Measurements from ENCODE around the gene DLGAP1. TPM values are rescaled to one million over a fixed set of nuclear protein-coding genes. Genes with fewer than 3 reads are reported as not detected.

Gene DLGAP1
- total and polyA plus RNA-seq, 2 donors (not counting 1 experiment from before 2014, with no cell fraction given) = 0.07 to 0.61 TPM

DNA sequence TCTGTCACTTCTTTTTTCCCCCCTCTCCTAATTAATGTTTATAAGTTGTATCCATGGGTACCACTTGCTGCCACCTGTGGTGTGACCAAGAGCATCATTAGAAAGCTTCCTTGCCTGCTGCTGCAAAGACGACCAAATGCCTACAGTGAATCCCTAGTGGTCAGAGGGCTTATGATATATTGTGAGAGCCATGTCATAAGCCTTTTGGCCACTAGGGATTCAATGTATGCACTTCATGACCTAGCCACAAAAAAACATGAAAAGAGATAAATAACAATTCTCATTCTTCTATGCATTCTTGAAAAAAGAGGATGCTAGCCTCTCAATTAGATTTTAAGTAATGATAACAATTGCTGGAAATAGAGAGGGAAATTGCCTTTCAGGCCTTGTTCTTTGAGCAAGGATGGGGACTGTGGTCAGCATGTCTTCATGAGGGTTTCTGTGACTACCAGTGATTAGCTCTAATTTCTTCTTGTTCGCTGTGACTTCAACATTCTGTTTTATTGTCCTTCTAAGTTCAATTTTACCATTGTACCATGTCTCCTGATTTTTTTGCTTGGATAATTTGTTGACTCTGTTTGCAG, 569.8 kb downstream of the DLGAP1 start:
- Histone ChIP-seq H3K36me3 (replicated peaks in 1 of 2; ENCODE audit: control extremely low read depth in 1 of 2, control insufficient read depth in 1 of 2, extremely low read depth in 1 of 2, insufficient read depth in 2 of 2, low read length in 1 of 2) (no peaks in the 10 kb centered on the region), H3K9ac (ENCODE audit: low read length) (no peak overlapping the region), H3K27ac (ENCODE audit: low read length in 2 of 2) (no peak overlapping the region), H3K9me3 (ENCODE audit: control extremely low read depth in 1 of 3, control insufficient read depth in 2 of 3, insufficient read depth in 1 of 3, low read length in 2 of 3) (no peaks in the 10 kb centered on the region), H3K4me2 (replicated peaks; ENCODE audit: low read depth, low read length, poor library complexity, severe bottlenecking) (no peak overlapping the region), H2AFZ (ENCODE audit: insufficient read depth, low read depth, low read length, poor library complexity, severe bottlenecking) (no peak overlapping the region), H3K4me1 (ENCODE audit: control insufficient read depth in 2 of 2, insufficient read depth in 2 of 2, low read length in 2 of 2) (no peaks in the 10 kb centered on the region), H3K4me3 (ENCODE audit: control extremely low read depth in 1 of 5, extremely low read depth in 1 of 5, insufficient read depth in 1 of 5, low read depth in 2 of 5, low read length in 4 of 5) (no peak overlapping the region), H3K79me2 (ENCODE audit: control insufficient read depth, insufficient read depth, low read length) (no peaks in the 10 kb centered on the region), H3K27me3 (replicated peaks in 1 of 4; ENCODE audit: control extremely low read depth in 1 of 4, control insufficient read depth in 3 of 4, insufficient read depth in 4 of 4, low read length in 3 of 4) (peaks cover 0 to 5% (median 0%) of the 10 kb centered on the region in 4 experiments), H4K20me1 (ENCODE audit: control insufficient read depth, insufficient read depth, low read length, poor library complexity, severe bottlenecking) (no peaks in the 10 kb centered on the region)
- Mint-ChIP-seq H3K4me3 (no peak overlapping the region), H3K27me3 (peaks cover 3% of the 10 kb centered on the region), H3K4me1 (no peaks in the 10 kb centered on the region), H3K9me3 (ENCODE audit: insufficient read depth) (no peaks in the 10 kb centered on the region), H3K27ac (no peak overlapping the region)
- DNase-seq (no peak), ATAC-seq (ENCODE audit: low read depth) (no peak)
- no peak for TF ChIP-seq EZH2 (IDR thresholded peaks at IDR 0.05; ENCODE audit: borderline replicate concordance, insufficient read depth, low read depth, low read length, poor library complexity, severe bottlenecking)
- TF ChIP-seq, protein P1, sequence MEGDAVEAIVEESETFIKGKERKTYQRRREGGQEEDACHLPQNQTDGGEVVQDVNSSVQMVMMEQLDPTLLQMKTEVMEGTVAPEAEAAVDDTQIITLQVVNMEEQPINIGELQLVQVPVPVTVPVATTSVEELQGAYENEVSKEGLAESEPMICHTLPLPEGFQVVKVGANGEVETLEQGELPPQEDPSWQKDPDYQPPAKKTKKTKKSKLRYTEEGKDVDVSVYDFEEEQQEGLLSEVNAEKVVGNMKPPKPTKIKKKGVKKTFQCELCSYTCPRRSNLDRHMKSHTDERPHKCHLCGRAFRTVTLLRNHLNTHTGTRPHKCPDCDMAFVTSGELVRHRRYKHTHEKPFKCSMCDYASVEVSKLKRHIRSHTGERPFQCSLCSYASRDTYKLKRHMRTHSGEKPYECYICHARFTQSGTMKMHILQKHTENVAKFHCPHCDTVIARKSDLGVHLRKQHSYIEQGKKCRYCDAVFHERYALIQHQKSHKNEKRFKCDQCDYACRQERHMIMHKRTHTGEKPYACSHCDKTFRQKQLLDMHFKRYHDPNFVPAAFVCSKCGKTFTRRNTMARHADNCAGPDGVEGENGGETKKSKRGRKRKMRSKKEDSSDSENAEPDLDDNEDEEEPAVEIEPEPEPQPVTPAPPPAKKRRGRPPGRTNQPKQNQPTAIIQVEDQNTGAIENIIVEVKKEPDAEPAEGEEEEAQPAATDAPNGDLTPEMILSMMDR (IDR thresholded peaks at IDR 0.05) = no peak
- CTCF ChIA-PET = interaction anchor here (0.8 kb wide), 1 partner anchor 12 kb away, joined by 3 read pairs; no protein-coding TSS in a partner anchor
- WGBS (ENCODE audit: insufficient coverage) = 100% methylated on average over 1 of the region's 2 CpGs
- POLR2A ChIA-PET = no interaction called here
- intact Hi-C loops (cut with micrococcal nuclease) = no loop called here

DNA sequence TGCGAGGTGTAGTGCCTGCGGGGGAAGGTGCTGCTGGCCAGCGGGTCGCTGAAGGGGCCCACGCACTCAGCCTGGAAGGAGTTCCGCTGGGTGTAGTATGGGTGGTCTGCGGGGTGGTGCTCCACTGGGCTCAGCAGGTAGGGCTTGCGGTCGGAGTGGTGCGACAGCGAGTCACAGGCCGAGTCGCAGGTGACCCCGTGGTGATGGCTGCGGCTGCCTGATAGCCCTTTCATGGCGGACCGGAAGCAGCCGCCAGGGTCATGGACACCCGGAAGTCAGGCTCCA, 575.3 kb downstream of the DLGAP1 start:
- Histone ChIP-seq H3K27me3 (replicated peaks in 1 of 4; ENCODE audit: control extremely low read depth in 1 of 4, control insufficient read depth in 3 of 4, insufficient read depth in 4 of 4, low read length in 3 of 4) (peaks cover 0 to 2% (median 0%) of the 10 kb centered on the region in 4 experiments), H4K20me1 (ENCODE audit: control insufficient read depth, insufficient read depth, low read length, poor library complexity, severe bottlenecking) (no peaks in the 10 kb centered on the region), H3K9me3 (ENCODE audit: control extremely low read depth in 1 of 3, control insufficient read depth in 2 of 3, insufficient read depth in 1 of 3, low read length in 2 of 3) (peaks cover 0 to 11% (median 0%) of the 10 kb centered on the region in 3 donors), H3K9ac (ENCODE audit: low read length) (no peak overlapping the region), H2AFZ (ENCODE audit: insufficient read depth, low read depth, low read length, poor library complexity, severe bottlenecking) (no peak overlapping the region), H3K36me3 (replicated peaks in 1 of 2; ENCODE audit: control extremely low read depth in 1 of 2, control insufficient read depth in 1 of 2, extremely low read depth in 1 of 2, insufficient read depth in 2 of 2, low read length in 1 of 2) (no peaks in the 10 kb centered on the region), H3K4me1 (ENCODE audit: control insufficient read depth in 2 of 2, insufficient read depth in 2 of 2, low read length in 2 of 2) (no peaks in the 10 kb centered on the region), H3K4me2 (replicated peaks; ENCODE audit: low read depth, low read length, poor library complexity, severe bottlenecking) (no peak overlapping the region), H3K27ac (ENCODE audit: low read length in 2 of 2) (no peak overlapping the region), H3K4me3 (ENCODE audit: control extremely low read depth in 1 of 5, extremely low read depth in 1 of 5, insufficient read depth in 1 of 5, low read depth in 2 of 5, low read length in 4 of 5) (no peak overlapping the region), H3K79me2 (ENCODE audit: control insufficient read depth, insufficient read depth, low read length) (no peaks in the 10 kb centered on the region)
- no peaks in the 10 kb centered on the region for H3K9me3 Mint-ChIP-seq (ENCODE audit: insufficient read depth)
- H3K4me1 Mint-ChIP-seq = no peaks in the 10 kb centered on the region
- ChIA-PET CTCF (no interaction called here), POLR2A (no interaction called here)
- TF ChIP-seq EZH2 (IDR thresholded peaks at IDR 0.05; ENCODE audit: borderline replicate concordance, insufficient read depth, low read depth, low read length, poor library complexity, severe bottlenecking) = no peak
- no peak overlapping the region for H3K4me3 Mint-ChIP-seq
- intact Hi-C loops (cut with micrococcal nuclease) = no loop called here
- H3K27ac Mint-ChIP-seq = no peak overlapping the region
- ATAC-seq (ENCODE audit: low read depth) = no peak
- no peak for DNase-seq
- peaks cover 7% of the 10 kb centered on the region for H3K27me3 Mint-ChIP-seq
- WGBS (ENCODE audit: insufficient coverage) = 98% methylated on average over 18 of the region's 19 CpGs
